Liver (tissue), 3 donors: ENCODE measurements around the gene UMODL1.

ENCODE experiments used
- EGR1 ChIP-seq, 2 donors: IDR thresholded peaks; 2 replicates each; pipeline ENCODE4 v1.6.1; 2016 to 2018; ENCODE audit warnings: antibody characterized with exemption in 2 of 2, low read depth in 2 of 2
- JUND ChIP-seq, 2 donors: IDR thresholded peaks; 2 replicates each; pipeline ENCODE4 v1.6.1; 2016; ENCODE audit warnings: antibody characterized with exemption in 2 of 2
- RAD21 ChIP-seq, 2 donors: IDR thresholded peaks; 2 replicates each; pipeline ENCODE4 v1.6.1; 2016; ENCODE audit warnings: antibody characterized with exemption in 2 of 2, mild to moderate bottlenecking in 2 of 2
- RXRA ChIP-seq, 2 donors: IDR thresholded peaks; 2 replicates each; pipeline ENCODE4 v1.6.1; 2017 to 2018; ENCODE audit warnings: antibody characterized with exemption in 2 of 2, mild to moderate bottlenecking in 1 of 2
- SP1 ChIP-seq: IDR thresholded peaks from 2 replicates; pipeline ENCODE4 v1.6.1; 2018; ENCODE audit warnings: antibody characterized with exemption, mild to moderate bottlenecking
- TAF1 ChIP-seq: conservative IDR thresholded peaks from 2 replicates; pipeline ENCODE4 v1.6.1; 2016; ENCODE audit warnings: antibody characterized with exemption, mild to moderate bottlenecking
- YY1 ChIP-seq: IDR thresholded peaks from 2 replicates; pipeline ENCODE4 v1.6.1; 2016; ENCODE audit warnings: antibody characterized with exemption, mild to moderate bottlenecking
- TF ChIP-seq, protein P1 (sequence below): fragments of 150-350 bp; IDR thresholded peaks from 2 replicates; pipeline ENCODE4 v1.5.1; 2017; ENCODE audit warnings: improper control_type of control experiment, low read depth, low read length; ENCODE audit not compliant: missing input control
- TF ChIP-seq, protein P2 (sequence below): IDR thresholded peaks from 2 replicates; pipeline ENCODE4 v1.6.1; 2016; ENCODE audit warnings: antibody characterized with exemption, mild to moderate bottlenecking
- TF ChIP-seq, protein P3 (sequence below): IDR thresholded peaks from 2 replicates; pipeline ENCODE4 v1.6.1; 2016; ENCODE audit warnings: antibody characterized with exemption
- donor health status: healthy.
- donor health status: healthy.

DNA sequence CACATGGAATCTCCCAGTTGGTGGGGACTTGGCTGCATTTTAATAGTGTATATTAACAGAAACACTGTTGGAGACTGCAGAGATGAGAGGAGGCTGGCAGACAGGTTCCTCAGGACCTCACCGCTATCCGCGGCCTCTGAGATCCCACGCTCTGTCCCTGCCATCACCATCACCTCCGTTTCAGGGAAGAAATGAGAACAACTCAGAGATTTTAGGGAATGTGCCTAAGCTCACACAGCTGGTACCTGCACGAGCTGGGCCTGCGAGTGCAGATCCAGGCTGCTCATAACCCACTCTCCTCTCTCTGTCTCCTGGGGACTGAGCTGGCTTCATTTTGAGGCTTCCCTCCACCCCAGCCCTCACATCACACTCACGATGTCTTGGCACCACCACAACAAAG, 62.0 kb downstream of the UMODL1 start:
- TF ChIP-seq, protein P1, sequence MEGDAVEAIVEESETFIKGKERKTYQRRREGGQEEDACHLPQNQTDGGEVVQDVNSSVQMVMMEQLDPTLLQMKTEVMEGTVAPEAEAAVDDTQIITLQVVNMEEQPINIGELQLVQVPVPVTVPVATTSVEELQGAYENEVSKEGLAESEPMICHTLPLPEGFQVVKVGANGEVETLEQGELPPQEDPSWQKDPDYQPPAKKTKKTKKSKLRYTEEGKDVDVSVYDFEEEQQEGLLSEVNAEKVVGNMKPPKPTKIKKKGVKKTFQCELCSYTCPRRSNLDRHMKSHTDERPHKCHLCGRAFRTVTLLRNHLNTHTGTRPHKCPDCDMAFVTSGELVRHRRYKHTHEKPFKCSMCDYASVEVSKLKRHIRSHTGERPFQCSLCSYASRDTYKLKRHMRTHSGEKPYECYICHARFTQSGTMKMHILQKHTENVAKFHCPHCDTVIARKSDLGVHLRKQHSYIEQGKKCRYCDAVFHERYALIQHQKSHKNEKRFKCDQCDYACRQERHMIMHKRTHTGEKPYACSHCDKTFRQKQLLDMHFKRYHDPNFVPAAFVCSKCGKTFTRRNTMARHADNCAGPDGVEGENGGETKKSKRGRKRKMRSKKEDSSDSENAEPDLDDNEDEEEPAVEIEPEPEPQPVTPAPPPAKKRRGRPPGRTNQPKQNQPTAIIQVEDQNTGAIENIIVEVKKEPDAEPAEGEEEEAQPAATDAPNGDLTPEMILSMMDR, result no peak
- TF ChIP-seq, protein P2, sequence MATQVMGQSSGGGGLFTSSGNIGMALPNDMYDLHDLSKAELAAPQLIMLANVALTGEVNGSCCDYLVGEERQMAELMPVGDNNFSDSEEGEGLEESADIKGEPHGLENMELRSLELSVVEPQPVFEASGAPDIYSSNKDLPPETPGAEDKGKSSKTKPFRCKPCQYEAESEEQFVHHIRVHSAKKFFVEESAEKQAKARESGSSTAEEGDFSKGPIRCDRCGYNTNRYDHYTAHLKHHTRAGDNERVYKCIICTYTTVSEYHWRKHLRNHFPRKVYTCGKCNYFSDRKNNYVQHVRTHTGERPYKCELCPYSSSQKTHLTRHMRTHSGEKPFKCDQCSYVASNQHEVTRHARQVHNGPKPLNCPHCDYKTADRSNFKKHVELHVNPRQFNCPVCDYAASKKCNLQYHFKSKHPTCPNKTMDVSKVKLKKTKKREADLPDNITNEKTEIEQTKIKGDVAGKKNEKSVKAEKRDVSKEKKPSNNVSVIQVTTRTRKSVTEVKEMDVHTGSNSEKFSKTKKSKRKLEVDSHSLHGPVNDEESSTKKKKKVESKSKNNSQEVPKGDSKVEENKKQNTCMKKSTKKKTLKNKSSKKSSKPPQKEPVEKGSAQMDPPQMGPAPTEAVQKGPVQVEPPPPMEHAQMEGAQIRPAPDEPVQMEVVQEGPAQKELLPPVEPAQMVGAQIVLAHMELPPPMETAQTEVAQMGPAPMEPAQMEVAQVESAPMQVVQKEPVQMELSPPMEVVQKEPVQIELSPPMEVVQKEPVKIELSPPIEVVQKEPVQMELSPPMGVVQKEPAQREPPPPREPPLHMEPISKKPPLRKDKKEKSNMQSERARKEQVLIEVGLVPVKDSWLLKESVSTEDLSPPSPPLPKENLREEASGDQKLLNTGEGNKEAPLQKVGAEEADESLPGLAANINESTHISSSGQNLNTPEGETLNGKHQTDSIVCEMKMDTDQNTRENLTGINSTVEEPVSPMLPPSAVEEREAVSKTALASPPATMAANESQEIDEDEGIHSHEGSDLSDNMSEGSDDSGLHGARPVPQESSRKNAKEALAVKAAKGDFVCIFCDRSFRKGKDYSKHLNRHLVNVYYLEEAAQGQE, result no peak
- no peak for TF ChIP-seq YY1
- TF ChIP-seq, protein P3, sequence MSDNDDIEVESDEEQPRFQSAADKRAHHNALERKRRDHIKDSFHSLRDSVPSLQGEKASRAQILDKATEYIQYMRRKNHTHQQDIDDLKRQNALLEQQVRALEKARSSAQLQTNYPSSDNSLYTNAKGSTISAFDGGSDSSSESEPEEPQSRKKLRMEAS, result no peak
- no peak for TF ChIP-seq EGR1 (IDR thresholded peaks at IDR 0.05; ENCODE audit: low read depth in 2 of 2)
- TF ChIP-seq TAF1, result no peak
- no peak for TF ChIP-seq SP1
- no peak for TF ChIP-seq RXRA (IDR thresholded peaks at IDR 0.05)
- no peak for TF ChIP-seq RAD21 (IDR thresholded peaks at IDR 0.05)
- TF ChIP-seq JUND (IDR thresholded peaks at IDR 0.05), result no peak
